Activated CD4-positive, alpha-beta T cell treated with anti-CD3 and anti-CD28 coated beads, Interleukin-2, amount 10 ng/mL, durations not matched to agents 7 days and 5 days (primary cell): ENCODE data around the gene LYPD6. TPM values are rescaled to one million over a fixed set of nuclear protein-coding genes. Genes with fewer than 3 reads are reported as not detected.

Source experiments
- CTCF ChIA-PET: fragments of 350-600 bp; sonication (Branson Sonifier 250); formaldehyde crosslinking; loops from one replicate; lab custom pipeline; 2021; ENCODE audit warnings: antibody characterized with exemption; lab: Charles Lee
- POLR2A ChIA-PET: fragments of 350-600 bp; sonication (Branson Sonifier 250); formaldehyde crosslinking; loops from one replicate; lab custom pipeline; 2021; ENCODE audit warnings: antibody characterized with exemption; lab: Charles Lee
- DNase-seq: peaks from one replicate; pipeline ENCODE4 v3.0.0-alpha.2; 2020
- H3K27ac Mint-ChIP-seq: one replicate; pipeline ENCODE4 v1.8.0; 2021; ENCODE audit warnings: mild to moderate bottlenecking, moderate library complexity, mixed read lengths
- H3K27me3 Mint-ChIP-seq: one replicate; pipeline ENCODE4 v1.8.0; 2021; ENCODE audit warnings: mixed read lengths
- H3K36me3 Mint-ChIP-seq: one replicate; pipeline ENCODE4 v1.8.0; 2021; ENCODE audit warnings: low read depth, mixed read lengths
- H3K4me1 Mint-ChIP-seq: one replicate; pipeline ENCODE4 v1.8.0; 2021; ENCODE audit warnings: mixed read lengths
- H3K4me3 Mint-ChIP-seq: one replicate; pipeline ENCODE4 v1.8.0; 2021; ENCODE audit warnings: mild to moderate bottlenecking, moderate library complexity, mixed read lengths
- H3K9me3 Mint-ChIP-seq: one replicate; pipeline ENCODE4 v1.8.0; 2021; ENCODE audit warnings: mixed read lengths
- total RNA-seq, 2 experiments: library from RNA; stranded (reverse); gene quantifications; one replicate each; pipeline ENCODE4 v1.2.3, GENCODE V29; 2021

LYPD6 gene
- total RNA-seq, 2 experiments from 2014 or later: not detected

DNA sequence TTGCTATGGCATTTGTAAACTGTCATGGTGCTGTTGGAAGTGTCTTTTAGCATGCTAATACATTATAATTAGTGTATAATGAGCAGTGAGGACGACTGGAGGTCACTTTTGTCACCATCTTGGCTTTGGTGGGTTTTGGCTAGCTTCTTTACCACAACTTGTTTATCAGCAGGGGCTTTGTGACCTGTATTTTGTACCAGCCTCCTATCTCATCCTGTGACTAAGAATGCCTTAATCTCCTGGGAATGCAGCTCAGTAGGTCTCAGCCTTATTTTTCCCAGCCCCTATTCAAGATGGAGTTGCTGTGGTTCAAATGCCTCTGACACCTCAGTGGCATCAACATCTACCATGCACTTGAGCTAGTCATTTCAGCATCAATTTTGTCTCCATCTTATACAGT, 29.7 kb downstream of the LYPD6 start:
- peaks cover 7% of the 10 kb centered on the region for H3K27me3 Mint-ChIP-seq
- H3K27ac Mint-ChIP-seq: no peak overlapping the region
- H3K9me3 Mint-ChIP-seq: no peaks in the 10 kb centered on the region
- no peak for DNase-seq
- ChIA-PET CTCF (no interaction called here), POLR2A (no interaction called here)
- no peaks in the 10 kb centered on the region for H3K4me1 Mint-ChIP-seq
- H3K4me3 Mint-ChIP-seq: no peak overlapping the region
- no peaks in the 10 kb centered on the region for H3K36me3 Mint-ChIP-seq

DNA sequence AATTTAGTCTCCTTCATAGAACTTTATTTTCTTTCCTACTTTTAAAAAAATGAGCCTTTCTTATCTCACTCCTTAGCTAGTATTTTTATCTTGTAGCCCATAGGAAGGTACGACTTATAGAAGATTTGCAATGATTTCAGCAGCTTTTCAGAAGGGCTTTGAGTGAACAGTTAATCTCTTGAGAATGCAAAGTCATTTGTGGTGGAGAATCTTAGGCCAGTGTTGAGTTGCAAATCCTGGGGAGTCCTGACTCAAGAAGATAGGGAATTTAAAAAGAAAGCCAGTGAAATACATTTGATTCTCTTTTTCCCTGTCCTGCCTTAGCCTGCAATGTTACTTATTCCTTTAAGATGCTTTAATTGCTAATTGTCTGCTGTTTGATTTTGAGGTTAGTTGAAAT, 33.6 kb downstream of the LYPD6 start:
- no peaks in the 10 kb centered on the region for H3K4me1 Mint-ChIP-seq

DNA sequence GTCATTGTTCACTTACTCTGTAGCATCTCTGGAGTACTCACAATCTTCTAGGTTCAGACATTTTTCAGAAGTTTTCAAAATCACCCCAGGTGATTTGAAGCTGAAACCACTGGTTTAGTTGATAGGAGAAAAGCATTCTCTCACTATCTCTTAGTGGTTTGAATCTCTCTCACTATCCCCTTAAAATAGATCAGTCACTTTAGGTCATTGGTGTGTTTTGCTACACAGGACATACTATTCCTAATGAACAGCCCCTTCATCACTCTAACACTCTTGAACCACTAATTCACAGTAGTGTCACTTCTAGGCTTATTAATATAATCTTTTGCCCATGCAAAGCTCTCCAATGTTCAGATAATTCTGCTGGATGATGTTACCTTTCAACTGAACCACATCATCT, 34.5 kb downstream of the LYPD6 start:
- ChIA-PET CTCF (no interaction called here), POLR2A (no interaction called here)
- Mint-ChIP-seq H3K36me3 (no peaks in the 10 kb centered on the region), H3K9me3 (no peaks in the 10 kb centered on the region), H3K27ac (no peak overlapping the region), H3K4me3 (no peak overlapping the region), H3K4me1 (no peaks in the 10 kb centered on the region), H3K27me3 (peaks cover 9% of the 10 kb centered on the region)
- no peak for DNase-seq

More for the DNA sequence above, 33.6 kb downstream of the LYPD6 start:
- ChIA-PET CTCF (interaction anchor here (1.3 kb wide), 1 partner anchor 9 kb away, joined by 3 read pairs; no protein-coding TSS in a partner anchor), POLR2A (no interaction called here)
- Mint-ChIP-seq H3K27me3 (peaks cover 9% of the 10 kb centered on the region), H3K36me3 (no peaks in the 10 kb centered on the region), H3K27ac (no peak overlapping the region), H3K4me3 (no peak overlapping the region), H3K9me3 (no peaks in the 10 kb centered on the region)
- DNase-seq: no peak

DNA sequence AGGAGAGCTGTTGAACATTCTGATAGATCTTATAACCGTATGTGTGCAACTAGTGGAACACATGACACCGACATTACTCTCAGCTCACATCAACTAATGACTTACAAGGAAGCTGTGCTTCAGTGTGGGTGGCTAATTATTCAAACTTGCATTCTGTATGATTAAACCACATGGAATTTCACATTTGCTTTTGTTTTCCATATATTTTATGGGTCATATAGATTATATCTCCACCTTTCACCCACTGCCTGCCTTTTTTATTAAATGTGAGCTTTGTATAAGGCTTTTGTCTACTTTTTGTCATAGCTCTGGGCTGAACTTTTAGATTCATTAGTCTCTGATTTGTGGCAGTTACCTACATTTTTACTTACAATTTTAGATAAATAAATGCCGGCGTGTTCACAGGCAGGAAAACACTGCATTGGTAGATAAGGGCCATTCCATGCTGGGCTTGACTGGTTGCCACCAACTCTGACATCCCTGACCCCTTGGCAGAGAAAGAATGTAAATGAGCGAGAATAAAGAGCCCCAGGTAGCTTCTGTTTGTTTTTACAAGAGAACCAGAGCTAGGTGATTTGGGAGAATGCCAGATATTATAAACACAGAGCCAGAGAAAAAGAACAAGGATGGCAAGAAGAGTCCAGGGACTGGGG, 35.7 kb downstream of the LYPD6 start:
- CTCF ChIA-PET: interaction anchor here (0.6 kb wide), 1 partner anchor 1328 kb away, joined by 3 read pairs; no protein-coding TSS in a partner anchor
- H3K27me3 Mint-ChIP-seq: peaks cover 9% of the 10 kb centered on the region
- no peaks in the 10 kb centered on the region for H3K4me1 Mint-ChIP-seq
- no peak overlapping the region for H3K27ac Mint-ChIP-seq
- H3K36me3 Mint-ChIP-seq: no peaks in the 10 kb centered on the region
- H3K9me3 Mint-ChIP-seq: no peaks in the 10 kb centered on the region
- POLR2A ChIA-PET: no interaction called here
- DNase-seq: no peak
- H3K4me3 Mint-ChIP-seq: no peak overlapping the region

DNA sequence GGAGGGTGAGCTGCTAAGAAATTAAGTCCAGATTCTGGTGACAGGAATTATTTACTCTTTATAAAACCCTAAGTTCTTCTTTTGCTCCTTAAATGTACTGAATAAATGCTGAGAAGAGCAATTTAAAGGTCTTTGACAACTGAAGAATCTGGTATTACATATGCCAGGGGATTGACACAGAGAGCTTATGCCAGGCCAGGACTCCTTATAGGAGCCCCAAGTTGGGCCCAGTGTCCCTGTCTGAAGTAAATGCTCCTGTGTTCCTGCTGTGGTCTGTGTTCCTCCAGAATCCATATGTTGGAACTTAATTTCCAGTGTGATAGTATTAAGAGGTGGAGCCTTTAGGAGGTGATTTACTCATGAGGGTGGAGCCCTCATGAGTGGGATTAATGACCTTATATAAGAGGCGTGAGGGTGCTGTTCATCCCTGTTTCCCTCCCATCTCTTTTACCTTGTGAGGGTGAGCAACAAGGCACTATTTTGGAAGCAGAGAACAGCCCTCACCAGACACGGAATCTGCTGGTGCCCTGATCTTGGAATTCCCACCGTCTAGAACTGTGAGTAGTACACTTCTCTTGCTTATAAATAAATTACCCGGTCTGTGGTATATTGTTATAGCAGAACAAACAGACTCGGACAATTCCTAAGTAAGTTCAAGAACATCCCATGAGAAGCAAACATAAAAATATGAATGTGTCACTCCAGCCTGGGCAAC, 39.8 kb downstream of the LYPD6 start:
- Mint-ChIP-seq H3K27me3 (peaks cover 8% of the 10 kb centered on the region), H3K4me3 (no peak overlapping the region), H3K4me1 (no peaks in the 10 kb centered on the region), H3K27ac (no peak overlapping the region), H3K36me3 (no peaks in the 10 kb centered on the region), H3K9me3 (no peaks in the 10 kb centered on the region)
- CTCF ChIA-PET: no interaction called here
- POLR2A ChIA-PET: no interaction called here
- no peak for DNase-seq

DNA sequence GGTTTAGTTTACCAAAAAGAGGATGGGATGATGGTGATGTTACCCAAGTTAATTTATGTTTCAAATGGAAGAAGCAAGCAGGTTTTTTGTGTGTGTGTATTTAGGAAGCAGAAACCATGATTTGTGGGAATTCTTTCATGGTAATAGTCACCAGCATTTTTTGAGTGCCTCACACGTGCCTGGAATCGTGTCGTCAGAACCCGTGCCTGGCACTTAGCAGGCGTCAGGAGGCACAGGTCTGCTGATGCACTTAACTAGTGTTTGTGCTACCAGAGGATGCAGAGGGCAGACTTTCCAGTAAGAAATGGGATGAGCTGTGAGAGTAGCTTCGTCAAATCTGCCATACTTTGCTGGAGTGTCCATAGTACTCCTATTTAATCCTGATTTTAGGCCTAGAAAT, 41.1 kb downstream of the LYPD6 start:
- ChIA-PET POLR2A (no interaction called here), CTCF (no interaction called here)
- H3K4me1 Mint-ChIP-seq: no peaks in the 10 kb centered on the region
- H3K27ac Mint-ChIP-seq: no peak overlapping the region
- no peaks in the 10 kb centered on the region for H3K9me3 Mint-ChIP-seq
- H3K27me3 Mint-ChIP-seq: peaks cover 8% of the 10 kb centered on the region
- H3K36me3 Mint-ChIP-seq: no peaks in the 10 kb centered on the region
- H3K4me3 Mint-ChIP-seq: no peak overlapping the region
- DNase-seq: no peak

DNA sequence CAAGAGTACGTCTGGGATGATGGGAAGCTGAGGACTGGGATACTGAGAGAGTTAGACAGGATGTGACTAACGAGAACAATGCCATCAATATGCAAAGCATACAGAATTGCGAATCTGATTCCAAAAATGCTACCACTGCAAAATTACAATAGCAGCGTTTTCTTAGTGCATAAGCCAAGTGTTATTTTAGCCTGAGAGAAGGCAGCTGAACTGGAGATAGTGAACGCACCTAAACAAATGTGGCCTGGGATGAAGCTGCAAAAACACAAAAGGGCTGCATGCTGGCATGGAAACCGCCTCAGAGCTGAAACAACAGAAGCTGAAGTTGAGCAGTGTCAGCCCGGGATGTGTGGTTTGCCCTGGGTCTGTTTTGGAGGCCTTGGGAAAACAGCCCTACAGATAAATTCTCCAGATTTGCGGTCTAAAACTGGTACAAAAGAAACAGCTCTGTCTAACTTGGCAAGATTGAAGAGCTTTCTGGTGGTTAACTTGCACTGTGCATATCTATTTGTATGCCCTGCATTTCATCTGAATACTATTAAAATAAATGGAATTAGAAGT, 45.5 kb downstream of the LYPD6 start:
- no peaks in the 10 kb centered on the region for H3K4me1 Mint-ChIP-seq
- ChIA-PET CTCF (no interaction called here), POLR2A (no interaction called here)
- no peak for DNase-seq
- no peaks in the 10 kb centered on the region for H3K9me3 Mint-ChIP-seq
- no peak overlapping the region for H3K27ac Mint-ChIP-seq
- no peak overlapping the region for H3K4me3 Mint-ChIP-seq
- H3K36me3 Mint-ChIP-seq: no peaks in the 10 kb centered on the region
- H3K27me3 Mint-ChIP-seq: peaks cover 7% of the 10 kb centered on the region

DNA sequence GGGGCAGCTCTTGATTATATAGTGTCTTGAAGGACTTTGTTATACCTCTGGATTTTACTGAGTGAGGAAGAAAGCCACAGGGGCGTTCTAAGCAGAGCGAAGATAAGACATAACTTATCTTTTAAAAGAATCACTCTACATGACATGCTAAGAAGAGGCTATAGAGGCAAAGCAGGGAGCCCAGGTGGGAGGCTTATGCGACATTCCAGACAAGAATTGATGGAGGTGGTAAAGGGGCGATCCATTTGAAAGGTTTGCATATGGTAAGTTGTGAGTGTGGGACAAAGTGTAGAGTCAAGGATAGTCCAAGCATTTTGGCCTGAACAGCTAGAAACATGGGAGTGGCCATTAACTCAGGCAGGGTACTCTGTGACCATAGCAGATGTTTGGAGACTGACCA, 49.8 kb downstream of the LYPD6 start:
- CTCF ChIA-PET: interaction anchor here (0.9 kb wide), 1 partner anchor 325 kb away, joined by 3 read pairs; no protein-coding TSS in a partner anchor
- Mint-ChIP-seq H3K9me3 (no peaks in the 10 kb centered on the region), H3K4me1 (no peaks in the 10 kb centered on the region), H3K36me3 (no peaks in the 10 kb centered on the region), H3K27me3 (peaks cover 2% of the 10 kb centered on the region), H3K27ac (no peak overlapping the region), H3K4me3 (no peak overlapping the region)
- DNase-seq: no peak
- POLR2A ChIA-PET: no interaction called here

DNA sequence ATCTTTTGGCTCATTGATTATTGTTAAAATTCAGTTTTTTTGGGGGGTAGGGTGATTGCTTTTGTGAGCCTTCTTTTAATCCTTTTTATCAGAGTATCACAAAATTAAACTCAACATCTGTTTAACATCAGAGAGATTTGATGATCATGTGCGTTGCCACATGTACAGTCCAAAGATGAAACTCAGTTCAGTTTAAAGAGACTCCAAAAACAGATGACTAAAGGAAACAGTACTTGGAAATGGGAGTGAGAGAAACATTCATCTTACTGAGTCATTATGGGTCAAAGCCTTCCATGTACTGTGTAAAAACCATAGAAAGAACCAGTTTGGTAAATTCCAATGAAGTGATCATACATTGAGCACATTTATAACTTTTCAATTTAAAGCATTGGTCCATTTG, 53.0 kb downstream of the LYPD6 start:
- no peaks in the 10 kb centered on the region for H3K9me3 Mint-ChIP-seq
- CTCF ChIA-PET: no interaction called here
- no peaks in the 10 kb centered on the region for H3K4me1 Mint-ChIP-seq
- H3K4me3 Mint-ChIP-seq: no peak overlapping the region
- no peaks in the 10 kb centered on the region for H3K36me3 Mint-ChIP-seq
- no peak for DNase-seq
- peaks cover 2% of the 10 kb centered on the region for H3K27me3 Mint-ChIP-seq
- POLR2A ChIA-PET: no interaction called here
- H3K27ac Mint-ChIP-seq: no peak overlapping the region

DNA sequence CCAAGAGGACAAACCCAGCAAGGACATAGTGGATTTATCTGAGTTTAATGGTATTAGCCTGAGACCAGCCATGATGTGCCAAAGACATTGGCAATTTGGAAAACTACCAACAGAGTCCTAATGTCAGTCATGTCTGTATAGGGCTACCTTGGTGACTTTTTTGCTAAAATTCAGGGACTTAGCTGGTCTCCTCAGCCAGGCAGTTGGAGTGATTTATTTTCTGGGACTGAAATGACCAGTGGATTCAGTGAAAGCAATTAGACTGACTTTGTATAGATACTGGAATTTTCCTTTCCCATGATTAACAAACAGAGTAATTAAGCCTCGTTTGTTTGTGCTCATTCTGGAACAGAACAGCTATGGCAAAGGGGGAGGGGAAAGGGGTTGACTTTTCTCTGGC, 55.0 kb downstream of the LYPD6 start:
- H3K27ac Mint-ChIP-seq: no peak overlapping the region

DNA sequence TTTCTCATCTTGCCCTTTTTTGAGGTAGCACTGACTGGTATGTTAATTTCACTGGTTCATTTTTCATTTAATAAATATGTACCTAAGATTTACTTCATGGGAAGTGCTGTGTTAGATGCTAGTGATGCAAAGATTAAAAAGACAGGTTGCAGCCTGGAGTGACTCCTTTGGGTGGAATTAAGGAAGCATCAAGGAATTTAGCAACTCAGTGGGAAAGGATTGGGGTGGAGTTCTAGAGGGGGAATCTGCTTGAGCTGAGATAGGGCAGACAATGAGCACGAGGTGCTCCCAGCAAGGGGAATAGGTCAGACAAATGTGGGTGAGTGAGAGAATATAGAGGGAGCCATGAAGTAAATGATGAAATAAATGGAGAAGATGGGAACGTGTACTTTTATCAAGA, 57.0 kb downstream of the LYPD6 start:
- no peak overlapping the region for H3K27ac Mint-ChIP-seq
- H3K27me3 Mint-ChIP-seq: no peaks in the 10 kb centered on the region
- H3K9me3 Mint-ChIP-seq: no peaks in the 10 kb centered on the region
- POLR2A ChIA-PET: no interaction called here
- no peaks in the 10 kb centered on the region for H3K36me3 Mint-ChIP-seq
- no peaks in the 10 kb centered on the region for H3K4me1 Mint-ChIP-seq
- H3K4me3 Mint-ChIP-seq: no peak overlapping the region
- CTCF ChIA-PET: no interaction called here
- DNase-seq: no peak

More for the DNA sequence above, 55.0 kb downstream of the LYPD6 start:
- Mint-ChIP-seq H3K27me3 (peaks cover 2% of the 10 kb centered on the region), H3K36me3 (no peaks in the 10 kb centered on the region), H3K4me1 (no peaks in the 10 kb centered on the region), H3K9me3 (no peaks in the 10 kb centered on the region), H3K4me3 (no peak overlapping the region)
- ChIA-PET POLR2A (no interaction called here), CTCF (no interaction called here)
- no peak for DNase-seq

DNA sequence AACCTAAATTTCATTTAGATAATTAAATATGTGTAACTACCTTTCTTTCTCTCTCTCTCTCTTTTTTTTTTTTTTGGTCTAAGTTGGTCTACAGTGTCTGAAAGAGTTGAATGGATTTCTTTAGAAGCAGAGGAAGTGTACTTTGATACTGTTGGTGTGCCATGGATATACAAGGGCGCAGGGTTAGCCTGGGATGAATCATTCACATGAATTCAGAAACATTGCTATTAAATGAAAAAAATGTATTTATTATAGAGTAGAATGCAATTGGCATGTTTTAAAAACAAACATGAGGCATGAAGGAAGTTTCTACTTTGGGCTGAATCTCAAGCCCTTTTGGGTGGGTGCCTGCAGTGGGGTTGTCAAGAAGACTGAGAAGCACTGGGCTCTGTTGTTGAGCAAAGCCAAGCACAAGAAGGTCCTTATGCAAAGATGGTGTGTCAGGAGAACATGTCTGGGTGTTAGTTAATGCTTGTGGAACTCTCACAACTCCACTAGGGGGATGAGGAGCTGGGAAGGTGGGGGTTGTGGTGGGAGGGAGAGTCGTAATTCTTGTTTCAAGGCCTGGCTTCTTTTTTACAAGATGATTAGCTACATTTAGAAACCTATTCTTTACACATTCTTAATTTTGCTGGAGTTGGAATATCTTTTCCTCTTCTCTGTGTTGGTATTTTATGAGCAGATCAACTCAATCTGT, 57.9 kb downstream of the LYPD6 start:
- no peak overlapping the region for H3K4me3 Mint-ChIP-seq
- CTCF ChIA-PET: no interaction called here
- H3K36me3 Mint-ChIP-seq: no peaks in the 10 kb centered on the region

More for the DNA sequence above, 57.9 kb downstream of the LYPD6 start:
- DNase-seq: no peak
- Mint-ChIP-seq H3K27ac (no peak overlapping the region), H3K4me1 (no peaks in the 10 kb centered on the region), H3K27me3 (no peaks in the 10 kb centered on the region), H3K9me3 (no peaks in the 10 kb centered on the region)
- POLR2A ChIA-PET: no interaction called here
